GM18499 (cell line): ENCODE measurements around the gene ATXN7L3B.
"Not testable (repeated sequence)": the region's sequence is repeated elsewhere in the genome, so short reads cannot be mapped to it uniquely, and the experiment has no call there.

ENCODE experiments used
- ATAC-seq: cut with Tn5 transposase; IDR thresholded peaks from one replicate; pipeline ENCODE4 v1.9.1; 2021; ENCODE audit warnings: moderate number of reproducible peaks; ENCODE audit not compliant: insufficient read depth, unreplicated experiment

ATXN7L3B gene

DNA sequence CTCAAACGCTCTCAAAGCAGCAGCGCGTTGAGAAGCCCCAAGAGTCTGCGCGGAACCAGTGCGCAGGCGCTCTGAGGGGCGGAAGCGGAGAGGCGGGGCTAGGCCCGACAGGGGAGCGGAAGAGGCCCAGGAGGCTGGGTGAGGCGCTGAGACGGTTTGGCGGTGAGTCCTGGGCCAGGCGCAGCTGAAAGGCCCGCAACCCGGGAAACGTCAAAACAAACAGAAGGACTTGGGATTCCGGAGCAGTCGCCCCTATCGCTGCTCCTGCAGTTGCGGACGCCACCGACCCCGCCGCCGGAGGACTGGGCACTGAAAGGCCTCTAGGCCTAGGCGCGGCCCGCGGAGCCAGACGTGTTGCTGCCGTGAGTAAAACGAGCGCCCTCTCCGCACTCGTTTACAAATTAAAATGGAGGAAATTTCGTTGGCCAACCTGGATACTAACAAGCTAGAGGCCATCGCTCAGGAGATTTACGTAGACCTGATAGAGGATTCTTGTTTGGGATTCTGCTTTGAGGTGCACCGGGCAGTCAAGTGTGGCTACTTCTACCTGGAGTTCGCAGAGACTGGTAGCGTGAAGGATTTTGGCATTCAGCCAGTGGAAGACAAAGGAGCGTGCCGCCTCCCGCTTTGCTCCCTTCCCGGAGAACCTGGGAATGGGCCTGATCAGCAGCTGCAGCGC, at the start of gene ATXN7L3B:
ATXN7L3B (plus strand) TSS at position 129 of the 679 bp plus-strand sequence; CDS start at position 407, 278 bp downstream.
- peak; percentile 93 for ATAC-seq

GRCh38 chr12:74488134-74488533, 49.5 kb upstream of the ATXN7L3B start:
- peak; percentile 55 for ATAC-seq

- no peak for ATAC-seq
Measured at GRCh38 chr12:74489543-74489942, 48.1 kb upstream of the ATXN7L3B start.

DNA sequence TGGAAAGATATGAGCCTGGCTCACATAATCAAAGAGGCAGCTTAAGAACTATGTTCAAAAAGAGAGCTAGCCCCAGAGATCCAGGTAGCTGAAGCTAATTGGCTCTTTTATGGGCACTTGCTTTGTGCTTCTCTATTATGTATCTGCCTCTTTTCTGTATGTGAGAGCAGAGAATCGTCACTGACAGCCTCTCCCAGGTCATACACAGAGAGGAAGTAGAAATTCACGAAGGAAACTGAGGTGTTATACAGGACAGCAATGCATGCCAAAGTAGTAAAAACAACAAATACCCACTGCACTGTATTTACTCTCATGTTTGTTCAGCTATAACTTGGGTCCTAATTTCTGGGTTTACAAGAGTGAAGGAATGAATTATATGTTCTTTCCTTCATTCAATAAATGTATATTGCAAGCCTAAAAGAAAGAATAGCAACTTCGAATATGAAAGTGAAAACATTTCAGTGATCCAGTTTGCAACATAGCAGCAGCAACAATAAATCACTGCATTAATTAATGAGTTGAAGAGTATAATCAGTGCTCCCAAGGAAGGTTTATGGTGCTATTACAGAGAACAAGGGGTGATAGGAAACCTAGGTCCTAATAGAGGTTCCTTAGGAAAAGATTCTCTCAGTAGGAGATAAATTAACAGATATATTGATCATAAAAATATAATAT, 47.1 kb upstream of the ATXN7L3B start:
- peak; percentile 70 for ATAC-seq

DNA sequence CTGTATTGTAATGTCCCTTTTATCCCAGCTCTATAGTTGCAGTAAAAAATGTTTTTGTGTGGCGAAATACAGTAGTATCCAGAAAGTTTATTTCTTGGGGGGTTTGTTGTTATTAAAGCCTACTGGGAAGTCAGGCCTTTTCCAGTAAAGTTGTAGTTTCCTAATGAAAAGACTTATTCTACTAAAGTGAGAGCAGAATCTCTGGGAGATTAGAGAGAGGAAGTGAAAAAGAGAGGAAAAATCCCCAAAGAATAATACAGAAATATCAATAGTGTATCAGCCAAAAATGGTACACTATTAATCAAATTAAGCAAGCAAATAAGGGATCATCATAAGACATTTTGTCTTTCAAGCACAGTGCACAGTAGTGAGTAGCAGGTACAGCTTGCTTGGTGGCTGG, 46.3 kb upstream of the ATXN7L3B start:
- ATAC-seq: no peak

DNA sequence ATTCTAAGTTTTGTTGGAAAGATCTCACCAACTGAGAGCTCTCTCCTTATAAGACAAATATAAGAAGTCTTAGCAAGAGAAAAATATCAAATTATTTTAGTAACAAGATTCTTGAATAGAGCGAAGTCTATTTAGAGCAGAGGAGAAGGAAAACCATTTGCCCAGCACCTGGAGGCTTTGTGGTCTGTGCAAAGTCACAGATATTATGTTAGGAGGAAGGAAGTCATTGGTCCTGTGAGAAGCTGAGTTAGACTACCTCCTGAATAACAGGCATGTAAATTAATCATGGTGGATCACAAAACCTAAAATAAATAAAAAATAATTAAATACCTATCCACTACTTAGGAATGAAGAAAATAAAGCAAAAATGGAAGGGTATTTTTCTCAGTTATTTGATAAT, 38.4 kb upstream of the ATXN7L3B start:
- no peak for ATAC-seq

DNA sequence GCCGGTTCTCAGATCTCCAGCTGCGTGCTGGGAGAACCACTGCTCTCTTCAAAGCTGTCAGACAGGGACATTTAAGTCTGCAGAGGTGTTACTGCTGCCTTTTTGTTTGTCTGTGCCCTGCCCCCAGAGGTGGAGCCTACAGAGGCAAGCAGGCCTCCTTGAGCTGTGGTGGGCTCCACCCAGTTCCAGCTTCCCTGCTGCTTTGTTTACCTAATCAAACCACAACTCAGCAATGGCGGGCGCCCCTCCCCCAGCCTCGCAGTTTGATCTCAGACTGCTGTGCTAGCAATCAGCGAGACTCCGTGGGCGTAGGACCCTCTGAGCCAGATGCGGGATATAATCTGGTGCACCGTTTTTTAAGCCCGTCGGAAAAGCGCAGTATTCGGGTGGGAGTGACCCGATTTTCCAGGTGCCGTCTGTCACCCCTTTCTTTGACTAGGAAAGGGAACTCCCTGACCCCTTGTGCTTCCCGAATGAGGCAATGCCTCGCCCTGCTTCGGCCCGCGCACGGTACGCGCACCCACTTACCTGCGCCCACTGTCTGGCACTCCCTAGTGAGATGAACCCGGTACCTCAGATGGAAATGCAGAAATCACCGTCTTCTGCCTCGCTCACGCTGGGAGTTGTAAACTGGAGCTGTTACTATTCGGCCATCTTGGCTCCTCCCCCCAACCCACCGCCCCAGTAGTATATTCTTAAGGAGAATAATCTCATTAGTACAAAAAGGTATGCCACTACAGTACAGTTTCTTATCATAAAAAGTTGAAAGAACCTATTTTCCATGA, 28.6 kb upstream of the ATXN7L3B start:
- ATAC-seq: not testable (repeated sequence)

DNA sequence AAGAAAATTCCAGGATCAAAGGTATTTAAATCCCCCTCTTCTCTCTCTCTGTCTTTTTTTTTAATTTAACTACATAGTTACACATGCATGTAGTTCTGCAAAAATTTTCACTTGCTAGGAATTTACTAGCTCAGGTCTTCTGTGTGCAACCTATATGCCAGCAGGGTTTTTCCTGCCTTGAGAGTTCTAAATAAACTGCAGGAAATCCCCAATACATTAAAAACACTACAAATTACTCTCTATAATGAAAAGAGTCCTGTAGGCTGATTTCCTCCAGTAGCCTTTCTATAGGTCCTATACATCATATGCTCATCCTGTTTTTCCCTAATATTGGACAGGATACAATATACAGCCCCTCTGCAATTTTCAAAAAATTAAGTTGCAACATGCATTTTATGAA, 27.7 kb upstream of the ATXN7L3B start:
- no peak for ATAC-seq

- no peak for ATAC-seq
Measured at GRCh38 chr12:74514098-74514872, 23.4 kb upstream of the ATXN7L3B start.

GRCh38 chr12:74515849-74516248, 21.8 kb upstream of the ATXN7L3B start:
- ATAC-seq: no peak

DNA sequence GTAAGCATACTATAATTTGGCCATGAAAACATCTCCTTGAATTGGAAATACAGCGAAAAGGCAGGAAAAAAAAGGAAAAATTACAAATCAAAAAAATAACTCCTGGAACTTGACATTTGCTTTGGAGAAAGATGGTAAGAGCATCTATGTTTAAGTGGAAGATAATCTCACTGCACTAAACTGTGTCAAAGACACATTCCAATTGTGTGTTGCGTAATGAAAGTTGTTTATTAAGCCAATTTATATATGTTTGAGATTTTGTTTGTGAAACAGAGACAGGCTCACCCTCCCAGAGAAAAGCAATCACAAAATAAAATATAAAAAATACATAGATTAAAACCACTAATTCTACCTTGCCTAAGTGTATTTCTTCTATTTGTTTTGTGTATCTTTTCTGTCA, 11.1 kb upstream of the ATXN7L3B start:
- no peak for ATAC-seq

- ATAC-seq: no peak
Measured at GRCh38 chr12:74527491-74527890, 10.1 kb upstream of the ATXN7L3B start.

- no peak for ATAC-seq
Measured at GRCh38 chr12:74530676-74531075, 7.0 kb upstream of the ATXN7L3B start.

GRCh38 chr12:74535536-74535935, 2.1 kb upstream of the ATXN7L3B start:
- ATAC-seq: no peak

GRCh38 chr12:74537126-74537706, 419 bp upstream of the ATXN7L3B start:
- ATAC-seq: peak; percentile 47

DNA sequence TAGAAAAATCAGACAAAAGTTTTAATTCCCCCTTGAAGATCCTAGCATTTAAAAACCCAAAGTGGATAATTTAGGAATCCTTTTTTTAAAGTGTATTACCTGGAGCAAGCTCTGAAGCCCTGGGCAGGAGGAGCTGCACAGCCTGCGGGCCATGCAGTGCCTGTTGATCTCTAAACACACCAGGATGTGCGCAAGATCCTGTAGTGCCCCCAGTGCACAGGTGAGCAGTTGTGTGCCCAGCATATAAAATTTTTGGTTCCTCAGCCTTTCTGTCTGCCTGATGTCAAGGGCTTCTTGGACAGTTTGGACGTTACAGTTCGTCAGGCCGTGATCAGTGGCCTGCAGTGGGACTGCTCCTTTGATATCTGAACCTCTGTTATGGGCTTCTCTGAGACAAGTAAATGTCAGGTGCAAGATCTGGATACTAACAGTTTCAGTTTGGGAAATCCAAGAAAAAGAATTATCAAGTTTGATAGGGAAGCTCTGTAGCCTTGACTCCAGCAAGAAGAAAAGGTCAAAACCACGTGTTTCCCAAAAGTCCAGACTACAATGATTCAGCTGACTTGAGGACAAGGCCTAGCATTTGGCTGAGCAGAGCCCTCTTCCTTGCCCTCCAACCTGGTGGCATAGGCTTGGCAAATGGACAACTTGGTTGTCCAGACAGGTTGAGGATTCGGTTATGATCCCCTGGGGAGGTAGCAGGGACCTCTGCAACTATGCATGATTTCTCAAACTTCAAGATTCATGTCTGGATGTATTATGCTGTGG, 1.0 kb downstream of the ATXN7L3B start:
- ATAC-seq: no peak

DNA sequence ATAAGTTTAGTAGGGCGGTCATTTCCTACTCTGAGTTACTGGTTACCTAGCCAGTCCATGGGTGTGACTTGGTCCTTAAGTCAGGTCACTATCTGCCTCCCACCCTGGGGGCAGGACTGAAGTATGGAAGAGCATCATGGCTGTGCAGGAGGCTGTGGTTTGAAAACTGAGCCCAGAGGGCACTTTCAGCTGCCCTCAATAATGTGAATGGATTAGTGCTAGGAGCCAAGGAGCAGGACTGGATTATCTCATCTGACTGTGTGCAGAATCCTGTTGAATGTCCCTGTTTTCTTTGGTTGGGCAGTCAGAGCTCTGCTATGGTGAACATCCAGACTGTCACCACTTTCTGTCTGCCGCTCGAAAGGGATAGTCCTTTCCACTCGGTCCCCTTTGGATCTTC, 1.6 kb downstream of the ATXN7L3B start:
- no peak for ATAC-seq

DNA sequence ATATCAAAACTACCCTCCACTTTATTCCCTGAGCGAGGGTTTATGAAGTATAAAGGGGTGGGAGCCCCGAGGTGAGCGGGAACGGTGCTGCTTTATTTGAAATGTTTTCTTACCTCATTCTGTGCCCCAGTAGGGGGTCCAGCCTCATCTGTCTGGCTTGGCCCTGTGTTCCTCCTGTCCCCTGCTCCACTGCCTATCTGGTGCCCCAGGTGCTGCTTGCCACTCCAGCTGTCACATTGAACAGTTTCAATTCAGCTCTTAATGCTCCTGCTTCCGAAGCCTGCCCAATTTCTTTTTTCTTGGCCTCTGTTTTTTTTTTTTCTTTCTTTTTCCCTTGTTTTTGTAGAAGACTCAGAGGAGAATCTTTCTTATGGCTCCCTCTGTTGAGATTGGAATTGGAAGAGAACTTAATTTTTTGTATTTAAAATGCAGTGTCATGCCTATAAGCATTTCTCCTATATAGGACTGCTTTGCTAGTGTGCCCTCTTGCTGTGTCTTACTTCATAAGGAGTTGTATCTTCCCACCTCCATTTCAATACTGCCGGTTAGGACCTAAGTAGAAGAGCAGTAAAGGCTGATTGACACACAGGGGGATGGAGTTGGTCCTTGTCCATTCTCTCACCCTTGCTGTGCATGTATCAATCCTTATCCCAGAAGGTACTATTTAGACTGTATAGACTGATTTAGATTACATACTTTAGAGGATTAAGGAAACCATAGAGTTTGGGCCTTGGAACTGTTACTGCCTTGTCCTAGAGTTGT, 2.3 kb downstream of the ATXN7L3B start:
- ATAC-seq: no peak

DNA sequence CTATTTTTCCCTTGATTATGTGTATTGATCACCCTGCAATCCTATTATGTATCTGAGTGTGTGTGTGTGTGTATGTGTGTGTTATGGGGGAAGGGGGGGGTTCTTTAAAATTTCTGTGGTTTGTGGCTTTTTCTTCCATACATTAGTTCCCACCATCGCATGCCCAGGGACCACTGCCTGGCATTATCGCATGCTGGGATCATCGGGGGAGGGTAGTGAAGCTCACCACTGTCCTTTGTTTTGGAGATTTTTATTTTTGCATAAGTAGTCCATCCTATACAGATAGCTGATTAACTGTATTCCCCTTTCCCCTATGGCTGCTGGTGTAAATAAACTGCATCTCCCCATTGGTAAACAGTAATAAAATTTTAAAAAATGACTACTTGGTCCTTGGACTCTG, 3.4 kb downstream of the ATXN7L3B start:
- no peak for ATAC-seq
